K562 (cell line): ENCODE measurements around the gene LAMTOR1. TPM values are rescaled to one million over a fixed set of nuclear protein-coding genes. Genes with fewer than 3 reads are reported as not detected.
A peak's percentile ranks its signal among the peaks of the same experiment; 100 is the strongest.

Source experiments
- ATAC-seq: fragments of 200-7000 bp; cut with Tn5 transposase; 3 replicates; pipeline ENCODE4 v1.9.1; 2020; ENCODE audit warnings: moderate library complexity
- BruUV-seq: library from RNA; stranded (reverse); fragments of 400-500 nt; replicated peaks from 2 replicates; lab custom pipeline; 2021; lab: Mats Ljungman, UMichigan
- CTCF ChIA-PET: fragments of 300-600 bp; formaldehyde crosslinking; extraction: SDS; loops from one replicate; lab custom pipeline; 2021; ENCODE audit warnings: low intra/inter-chr PET ratio; lab: Yijun Ruan, JAX
- POLR2A ChIA-PET: fragments of 300-600, 350-650 bp; sonication (Branson Sonifier 250); formaldehyde crosslinking; extraction: SDS; loops from one replicate; lab custom pipeline; 2021; ENCODE audit warnings: antibody characterized with exemption, inconsistent platforms; lab: Yijun Ruan, JAX
- DNase-seq, 4 experiments: peaks; one replicate each; pipeline versions ENCODE4 v3.0.0 to v3.0.0-alpha.2; 2011 to 2018; ENCODE audit warnings: low spot score in 3 of 4, mixed read lengths in 3 of 4; ENCODE audit errors: extremely low read depth in 1 of 4
- FAIRE-seq: peaks from 2 replicates; lab custom pipeline; 2011; peaks lifted over from hg19 to GRCh38; lab: Jason Lieb, UNC
- H2AFZ ChIP-seq: 2 replicates; pipeline ENCODE4 v1.6.0; 2011; ENCODE audit warnings: low read depth, low read length, control low read depth, inconsistent platforms
- H3K27ac ChIP-seq: fragments of 200-600 bp; 3 replicates; pipeline ENCODE4 v1.8.0; 2011; ENCODE audit warnings: low read depth, mild to moderate bottlenecking, control low read depth, inconsistent platforms, low read length, moderate library complexity, mixed read lengths; ENCODE audit errors: extremely low read depth
- H3K27me3 ChIP-seq, 2 experiments: fragments of 300-600 bp in 1 of 2; 2 replicates in 1 of 2; 3 replicates in 1 of 2; pipeline versions ENCODE4 v1.6.0 to v1.8.0; 2011; ENCODE audit warnings: inconsistent platforms in 2 of 2, low read length in 2 of 2, mild to moderate bottlenecking in 1 of 2, mixed read lengths in 1 of 2, moderate library complexity in 1 of 2; ENCODE audit not compliant: control insufficient read depth in 2 of 2, insufficient read depth in 2 of 2
- H3K36me3 ChIP-seq: fragments of 300-600 bp; 3 replicates; pipeline ENCODE4 v1.8.0; 2011; ENCODE audit warnings: mild to moderate bottlenecking, low read length, inconsistent platforms; ENCODE audit not compliant: control insufficient read depth, insufficient read depth
- H3K4me1 ChIP-seq, 2 experiments: fragments of 200-600 bp in 1 of 2; replicated peaks in 1 of 2; 2 replicates in 1 of 2; 3 replicates in 1 of 2; pipeline versions ENCODE4 v1.5.1 to v1.8.0; 2011; ENCODE audit warnings: inconsistent platforms in 2 of 2, low read length in 2 of 2, mild to moderate bottlenecking in 1 of 2, mixed read lengths in 1 of 2, moderate library complexity in 1 of 2; ENCODE audit not compliant: control insufficient read depth in 2 of 2, insufficient read depth in 2 of 2
- H3K4me2 ChIP-seq: 2 replicates; pipeline ENCODE4 v1.6.1; 2011; ENCODE audit warnings: low read length, control low read depth, inconsistent platforms, mixed read lengths; ENCODE audit not compliant: insufficient read depth
- H3K4me3 ChIP-seq: fragments of 200-600 bp; sonication (generic), shearing (Covaris generic); 2 replicates; pipeline ENCODE4 v1.5.1; 2016; ENCODE audit warnings: control low read depth, inconsistent platforms
- H3K79me2 ChIP-seq: fragments of 200-600 bp; 3 replicates; pipeline ENCODE4 v1.8.0; 2011; ENCODE audit warnings: low read length, inconsistent platforms; ENCODE audit not compliant: control insufficient read depth, insufficient read depth
- H3K9ac ChIP-seq, 2 experiments: 2 replicates each; pipeline versions ENCODE4 v1.6.0 to v1.6.1; 2011; ENCODE audit warnings: low read depth in 2 of 2, low read length in 2 of 2, control low read depth in 1 of 2, inconsistent platforms in 1 of 2, mild to moderate bottlenecking in 1 of 2, mixed read lengths in 1 of 2; ENCODE audit not compliant: insufficient read depth in 1 of 2
- H3K9me1 ChIP-seq: one replicate; pipeline ENCODE4 v1.6.0; 2011; ENCODE audit warnings: inconsistent platforms, mild to moderate bottlenecking, low read length, moderate library complexity; ENCODE audit not compliant: control insufficient read depth, insufficient read depth
- H3K9me3 ChIP-seq: replicated peaks from 2 replicates; pipeline ENCODE4 v1.5.1; 2011; ENCODE audit warnings: low read depth, low read length, inconsistent platforms; ENCODE audit not compliant: control insufficient read depth, insufficient read depth
- H4K20me1 ChIP-seq: replicated peaks from 2 replicates; pipeline ENCODE4 v1.6.1; 2011; ENCODE audit warnings: low read length, inconsistent platforms, mixed read lengths; ENCODE audit not compliant: control insufficient read depth, insufficient read depth
- DACH1 ChIP-seq: fragments of 450-650 bp; IDR thresholded peaks from 2 replicates; pipeline ENCODE4 v1.6.1; 2018; ENCODE audit not compliant: partially characterized antibody
- DIDO1 ChIP-seq: fragments of 450-650 bp; IDR thresholded peaks from 2 replicates; pipeline ENCODE4 v1.6.1; 2016; ENCODE audit warnings: low read depth, missing biosample characterization, missing genetic modification characterization
- ZNF354B ChIP-seq: fragments of 250-450 bp; sonication (Bioruptor Pico); IDR thresholded peaks from 2 replicates; pipeline ENCODE4 v1.4.0; 2020
- WGBS: fragments of 100-300 bp; shearing (Covaris generic); methylation state at CpG from one replicate; pipeline ENCODE4 v1.1.6; 2016; ENCODE audit warnings: low coverage, mixed read lengths; ENCODE audit not compliant: insufficient coverage; ENCODE audit errors: missing lambda C conversion rate; 5-methylcytosine and 5-hydroxymethylcytosine counted together
- in situ Hi-C: fragments of 300-500 bp; cut with MboI; formaldehyde crosslinking; loops from 4 replicates; pipeline ENCODE4 v1.15.0; 2018; ENCODE audit warnings: inconsistent platforms, mixed read lengths
- intact Hi-C: fragments of 100-400 bp; cut with micrococcal nuclease; formaldehyde crosslinking; loops from 2 replicates; pipeline ENCODE4 v1.14.2; 2022
- polyA plus RNA-seq, 8 experiments: library from polyadenylated mRNA; depleted of rRNA in 4 of 8; stranded (reverse) in 5 of 8; unstranded in 3 of 8; fragments of >200 nt; fragmentation: Nextera tagmentation in 2 of 8; fragmentation: Illumina TruSeq in 1 of 8; extraction: Ambion mirVana in 2 of 8; extraction: Trizol in 1 of 8; gene quantifications; 2 replicates each; pipeline versions ENCODE4 v1.2.1 to v1.2.3, GENCODE V29; 2011 to 2014; ENCODE audit warnings: inconsistent platforms in 1 of 8, missing spikeins in 1 of 8
- total RNA-seq, 7 experiments: library from RNA; depleted of rRNA in 6 of 7; stranded (reverse); fragments of >200 nt in 6 of 7; fragmentation: Illumina TruSeq in 2 of 7; extraction: Trizol in 2 of 7; gene quantifications; 2 replicates each; pipeline versions ENCODE4 v1.2.1 to v1.2.3, GENCODE V29; 2011 to 2021; ENCODE audit warnings: low replicate concordance in 1 of 7

LAMTOR1 gene
- total and polyA plus RNA-seq, 9 of the 15 experiments (the other 6 are each of a cell fraction or from before 2014, with no cell fraction given) = 62.6 to 104 (median 85.3) TPM

DNA sequence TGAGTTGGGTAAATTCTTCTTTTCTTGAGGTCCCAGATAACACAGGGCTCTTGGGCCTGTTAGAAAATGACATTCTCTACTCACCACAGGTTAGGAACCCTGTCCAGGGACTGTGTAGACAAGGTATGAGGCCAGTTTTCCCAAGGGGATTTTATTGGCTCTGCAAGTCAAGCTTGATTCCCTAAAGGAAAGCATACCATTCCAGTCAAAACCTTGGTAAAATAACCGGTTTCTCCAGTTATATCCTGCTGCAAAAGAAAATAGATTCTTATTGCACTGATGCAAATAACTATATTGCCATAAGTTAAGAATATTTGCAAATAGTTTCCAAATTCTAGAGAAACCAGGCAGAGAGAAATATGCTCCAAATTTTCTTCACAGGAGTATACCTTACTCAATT, 22.9 kb upstream of the LAMTOR1 start:
- WGBS = 0% methylated on average over 1 of the region's 1 CpG
- no TSS peak for BruUV-seq
- no peak for FAIRE-seq

GRCh38 chr11:72124046-72124445, 20.9 kb upstream of the LAMTOR1 start:
- no peak for DNase-seq
- no peak for ATAC-seq
- CTCF ChIA-PET = no interaction called here
- H4K20me1 ChIP-seq = no peaks in the 10 kb centered on the region
- no TSS peak for BruUV-seq
- FAIRE-seq = no peak
- no peak overlapping the region for H3K4me3 ChIP-seq
- no peak overlapping the region for H3K27ac ChIP-seq
- TF ChIP-seq ZNF354B (no peak), DIDO1 (no peak)
- H3K9ac ChIP-seq = peak overlapping the region in 1 of 2 experiments; percentile 2; a peak in 1 of 4 replicates
- H3K9me3 ChIP-seq = no peaks in the 10 kb centered on the region; the same call in 1 of the 2 replicates
- H3K27me3 ChIP-seq = no peaks in the 10 kb centered on the region
- POLR2A ChIA-PET = interaction anchor here (1.0 kb wide), 1 partner anchor 11 kb away, joined by 4 read pairs; the partner anchor contains the start of gene ANAPC15
- intact Hi-C loops = no loop called here
- no peak overlapping the region for H3K4me2 ChIP-seq
- in situ Hi-C loops = no loop called here
- no peaks in the 10 kb centered on the region for H3K9me1 ChIP-seq
- 65% methylated on average over 6 of the region's 6 CpGs for WGBS
- no peaks in the 10 kb centered on the region for H3K36me3 ChIP-seq
- H3K4me1 ChIP-seq = peaks cover 14 to 18% of the 10 kb centered on the region in 2 experiments
- no peaks in the 10 kb centered on the region for H3K79me2 ChIP-seq
- H2AFZ ChIP-seq = no peak overlapping the region

More for the DNA sequence above, 22.9 kb upstream of the LAMTOR1 start:
- no peak overlapping the region for H3K4me3 ChIP-seq
- no peaks in the 10 kb centered on the region for H3K9me1 ChIP-seq
- CTCF ChIA-PET = no interaction called here
- in situ Hi-C loops = no loop called here
- intact Hi-C loops = no loop called here
- POLR2A ChIA-PET = interaction anchor here (0.7 to 1.2 kb wide), 5 partner anchors 10 to 14 kb away, joined by 3 to 5 read pairs (median 3); partner anchors contain the start of genes ANAPC15 and FOLR3
- H3K9ac ChIP-seq = no peak overlapping the region
- H2AFZ ChIP-seq = no peak overlapping the region
- no peaks in the 10 kb centered on the region for H3K36me3 ChIP-seq
- H3K4me1 ChIP-seq = peaks cover 12 to 17% of the 10 kb centered on the region in 2 experiments
- ATAC-seq (no peak), DNase-seq (no peak)
- no peaks in the 10 kb centered on the region for H3K27me3 ChIP-seq
- no peak overlapping the region for H3K27ac ChIP-seq
- H3K4me2 ChIP-seq = no peak overlapping the region
- H3K79me2 ChIP-seq = no peaks in the 10 kb centered on the region
- H4K20me1 ChIP-seq = no peaks in the 10 kb centered on the region
- no peaks in the 10 kb centered on the region; the same call in 1 of the 2 replicates for H3K9me3 ChIP-seq
- no peak for TF ChIP-seq DACH1
